T-helper 2 cell treated with Interferon-gamma antibody and Interleukin-4, amounts not matched to agents 5 μg/mL and 100 μg/mL, for 36 hours (primary cell): ENCODE data around the gene CCN2.

Source experiments
- DNase-seq: peaks from one replicate; pipeline ENCODE4 v3.0.0; 2021; ENCODE audit warnings: low spot score
- H3K27ac Mint-ChIP-seq: one replicate; pipeline ENCODE4 v1.8.0; 2021; ENCODE audit warnings: mild to moderate bottlenecking, mixed read lengths
- H3K27me3 Mint-ChIP-seq: one replicate; pipeline ENCODE4 v1.8.0; 2021; ENCODE audit warnings: low read depth, mixed read lengths
- H3K36me3 Mint-ChIP-seq: one replicate; pipeline ENCODE4 v1.8.0; 2021; ENCODE audit warnings: low read depth, mixed read lengths
- H3K4me1 Mint-ChIP-seq: one replicate; pipeline ENCODE4 v1.8.0; 2021; ENCODE audit warnings: low read depth, mixed read lengths
- H3K4me3 Mint-ChIP-seq: one replicate; pipeline ENCODE4 v1.8.0; 2022; ENCODE audit warnings: mild to moderate bottlenecking, moderate library complexity, mixed read lengths
- H3K9me3 Mint-ChIP-seq: one replicate; pipeline ENCODE4 v1.8.0; 2021; ENCODE audit warnings: mixed read lengths

CCN2 gene, protein sequence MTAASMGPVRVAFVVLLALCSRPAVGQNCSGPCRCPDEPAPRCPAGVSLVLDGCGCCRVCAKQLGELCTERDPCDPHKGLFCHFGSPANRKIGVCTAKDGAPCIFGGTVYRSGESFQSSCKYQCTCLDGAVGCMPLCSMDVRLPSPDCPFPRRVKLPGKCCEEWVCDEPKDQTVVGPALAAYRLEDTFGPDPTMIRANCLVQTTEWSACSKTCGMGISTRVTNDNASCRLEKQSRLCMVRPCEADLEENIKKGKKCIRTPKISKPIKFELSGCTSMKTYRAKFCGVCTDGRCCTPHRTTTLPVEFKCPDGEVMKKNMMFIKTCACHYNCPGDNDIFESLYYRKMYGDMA

DNA sequence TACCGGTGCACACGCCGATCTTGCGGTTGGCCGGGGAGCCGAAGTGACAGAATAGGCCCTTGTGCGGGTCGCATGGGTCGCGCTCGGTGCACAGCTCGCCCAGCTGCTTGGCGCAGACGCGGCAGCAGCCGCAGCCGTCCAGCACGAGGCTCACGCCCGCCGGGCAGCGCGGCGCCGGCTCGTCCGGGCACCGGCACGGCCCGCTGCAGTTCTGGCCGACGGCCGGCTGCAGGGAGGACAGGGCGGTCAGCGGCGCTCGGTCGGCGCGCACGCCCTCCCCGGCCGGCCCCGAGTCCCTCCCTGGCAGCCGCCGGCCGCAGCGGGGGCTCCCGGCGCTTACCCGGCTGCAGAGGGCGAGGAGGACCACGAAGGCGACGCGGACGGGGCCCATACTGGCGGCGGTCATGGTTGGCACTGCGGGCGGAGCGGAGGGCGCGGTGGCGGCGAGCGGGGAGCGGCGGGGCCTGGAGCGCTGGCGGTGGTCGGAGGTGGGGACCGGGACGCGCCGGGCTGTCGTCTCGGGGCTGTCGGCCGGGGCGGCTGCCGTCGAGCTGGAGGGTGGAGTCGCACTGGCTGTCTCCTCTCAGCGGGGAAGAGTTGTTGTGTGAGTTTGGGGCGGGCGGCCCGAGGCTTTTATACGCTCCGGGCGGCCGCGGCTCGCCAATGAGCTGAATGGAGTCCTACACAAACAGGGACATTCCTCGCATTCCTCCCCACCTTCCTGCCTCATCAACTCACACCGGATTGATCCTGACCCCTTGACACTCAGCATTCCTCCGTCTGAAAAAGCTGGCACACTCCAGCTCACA lies at the start of gene CCN2:
TSS of gene CCN2 (minus strand) at position 606 of the 809 bp plus-strand sequence. CDS start at position 406, 200 bp downstream.
- no peak for DNase-seq
- Mint-ChIP-seq H3K4me1 (peaks cover 6% of the 10 kb centered on the region), H3K27me3 (peaks cover 83% of the 10 kb centered on the region)

GRCh38 chr6:132000296-132000695 lies 49.1 kb upstream of the CCN2 start:
- Mint-ChIP-seq H3K9me3 (no peaks in the 10 kb centered on the region), H3K27me3 (no peaks in the 10 kb centered on the region), H3K4me3 (no peak overlapping the region), H3K4me1 (peaks cover 2% of the 10 kb centered on the region), H3K36me3 (no peaks in the 10 kb centered on the region), H3K27ac (no peak overlapping the region)
- DNase-seq = no peak

More for the DNA sequence above, at the start of gene CCN2:
- H3K9me3 Mint-ChIP-seq = no peaks in the 10 kb centered on the region
- H3K4me3 Mint-ChIP-seq = peak within 1 kb of the TSS; percentile 80
- no peak within 1 kb of the TSS for H3K27ac Mint-ChIP-seq
- no peaks in the 10 kb centered on the region for H3K36me3 Mint-ChIP-seq

DNA sequence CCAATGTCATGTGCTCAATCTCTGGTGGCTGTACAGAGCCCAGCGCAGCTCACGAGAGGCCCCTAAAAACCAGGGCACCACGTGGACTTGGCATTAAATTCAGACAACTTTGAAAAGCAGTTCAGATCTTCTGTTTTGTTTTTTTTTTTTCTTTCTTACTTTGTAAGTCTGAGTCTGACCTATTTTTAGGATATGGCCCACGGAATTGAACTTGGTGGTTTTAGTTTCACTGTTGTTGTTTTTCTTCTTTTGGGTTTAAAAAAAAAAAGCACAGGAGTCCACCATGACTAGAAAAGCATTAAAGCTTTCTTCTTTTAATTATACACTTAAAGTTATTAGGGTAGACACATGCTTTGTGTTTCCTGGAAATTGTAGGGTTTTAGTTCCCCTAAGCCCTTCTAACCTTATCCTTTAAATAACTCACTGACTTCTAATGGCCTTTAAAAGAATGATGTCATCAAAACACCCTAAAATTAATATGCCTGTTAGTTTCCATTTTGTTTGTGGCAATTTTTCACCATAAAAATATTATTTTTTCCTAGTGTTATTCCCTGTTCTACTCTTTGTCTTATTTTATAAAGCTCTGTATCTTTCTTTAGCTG lies 48.5 kb upstream of the CCN2 start:
- Mint-ChIP-seq H3K36me3 (no peaks in the 10 kb centered on the region), H3K27ac (no peak overlapping the region), H3K9me3 (no peaks in the 10 kb centered on the region), H3K4me3 (no peak overlapping the region), H3K4me1 (peaks cover 2% of the 10 kb centered on the region), H3K27me3 (no peaks in the 10 kb centered on the region)
- no peak for DNase-seq

DNA sequence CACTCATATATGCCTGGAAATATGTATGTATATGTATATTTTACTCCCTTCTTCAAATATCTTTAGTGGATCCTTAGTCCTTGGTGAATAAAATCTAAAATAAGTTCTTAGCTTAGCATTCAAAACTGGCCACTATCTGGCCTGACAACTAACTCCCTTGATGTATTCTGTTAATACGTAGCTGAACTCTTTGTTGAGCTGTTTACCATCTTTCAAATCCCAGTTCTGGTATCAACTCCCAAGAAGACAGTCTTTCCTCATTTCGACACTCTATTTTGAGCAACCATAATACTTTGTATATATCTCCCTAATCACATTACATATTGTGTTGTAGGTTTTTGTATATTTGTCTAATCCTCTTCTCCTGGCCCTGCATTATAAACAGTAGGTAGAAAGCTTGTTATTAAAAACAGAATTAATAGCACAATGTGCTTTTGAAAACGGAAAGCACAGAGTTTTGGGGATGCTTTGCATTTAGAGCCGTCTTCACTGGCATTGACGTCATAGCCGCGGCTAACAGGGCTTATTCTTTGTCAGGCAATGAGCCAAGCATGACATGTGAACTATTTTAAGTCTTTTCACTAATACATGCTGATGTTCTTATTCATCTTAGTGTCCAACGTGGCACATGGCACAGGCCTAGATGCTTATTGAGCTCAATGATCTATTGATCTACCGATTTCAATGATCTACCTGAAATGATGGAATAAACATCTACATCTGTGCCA lies 47.2 kb upstream of the CCN2 start:
- no peak overlapping the region for H3K4me3 Mint-ChIP-seq
- H3K27ac Mint-ChIP-seq = no peak overlapping the region

GRCh38 chr6:131997429-131998153 lies 46.4 kb upstream of the CCN2 start:
- no peak overlapping the region for H3K4me3 Mint-ChIP-seq
- no peaks in the 10 kb centered on the region for H3K36me3 Mint-ChIP-seq
- H3K27ac Mint-ChIP-seq = no peak overlapping the region
- DNase-seq = no peak
- no peaks in the 10 kb centered on the region for H3K27me3 Mint-ChIP-seq
- peaks cover 2% of the 10 kb centered on the region for H3K4me1 Mint-ChIP-seq
- no peaks in the 10 kb centered on the region for H3K9me3 Mint-ChIP-seq

More for the DNA sequence above, 47.2 kb upstream of the CCN2 start:
- H3K4me1 Mint-ChIP-seq = peaks cover 2% of the 10 kb centered on the region
- DNase-seq = no peak
- no peaks in the 10 kb centered on the region for H3K36me3 Mint-ChIP-seq
- no peaks in the 10 kb centered on the region for H3K27me3 Mint-ChIP-seq
- H3K9me3 Mint-ChIP-seq = no peaks in the 10 kb centered on the region

GRCh38 chr6:131995917-131996316 lies 44.7 kb upstream of the CCN2 start:
- Mint-ChIP-seq H3K36me3 (no peaks in the 10 kb centered on the region), H3K9me3 (no peaks in the 10 kb centered on the region), H3K27ac (no peak overlapping the region), H3K4me3 (no peak overlapping the region), H3K27me3 (no peaks in the 10 kb centered on the region), H3K4me1 (peaks cover 2% of the 10 kb centered on the region)
- no peak for DNase-seq

DNA sequence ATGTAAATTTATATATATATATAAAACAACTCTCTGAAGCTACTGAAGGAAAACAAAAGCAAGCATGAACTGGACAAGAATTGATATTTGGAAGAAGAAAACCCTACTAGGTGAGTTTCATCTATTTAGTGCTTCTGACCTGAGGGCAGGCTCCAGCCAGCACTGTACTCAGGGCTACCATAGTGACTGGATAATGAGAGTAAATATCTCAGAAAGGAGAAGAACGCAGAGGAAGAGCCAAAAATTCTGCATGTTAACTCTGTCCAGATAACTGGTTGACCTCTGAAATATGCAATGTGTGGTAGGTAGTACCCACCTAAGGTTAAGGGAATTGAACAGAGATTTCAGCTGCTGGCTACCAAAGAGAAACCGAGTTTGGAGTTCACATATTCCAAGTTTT lies 41.4 kb upstream of the CCN2 start:
- Mint-ChIP-seq H3K9me3 (no peaks in the 10 kb centered on the region), H3K27me3 (no peaks in the 10 kb centered on the region), H3K27ac (no peak overlapping the region), H3K36me3 (no peaks in the 10 kb centered on the region), H3K4me1 (no peaks in the 10 kb centered on the region), H3K4me3 (no peak overlapping the region)
- DNase-seq = no peak

DNA sequence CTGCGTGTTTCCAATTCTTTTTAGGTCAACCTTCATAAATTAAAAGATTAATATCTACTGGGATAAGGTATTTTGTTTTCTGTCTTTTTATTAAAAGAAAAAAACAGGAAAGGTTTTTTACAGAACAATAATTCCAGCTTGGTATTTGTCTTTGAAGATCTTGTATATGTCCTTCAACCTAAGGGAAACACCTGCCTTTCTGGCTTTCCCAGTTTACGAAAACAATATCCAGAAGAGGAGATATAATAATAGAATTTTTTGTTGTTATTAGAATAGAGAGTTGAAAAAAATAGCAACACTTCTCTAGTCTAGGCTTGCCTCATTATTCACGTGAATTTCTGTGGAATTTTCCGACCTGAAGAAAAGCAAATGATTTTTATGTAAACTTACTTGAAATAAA lies 37.9 kb upstream of the CCN2 start:
- DNase-seq = no peak
- no peaks in the 10 kb centered on the region for H3K36me3 Mint-ChIP-seq
- H3K4me3 Mint-ChIP-seq = no peak overlapping the region
- H3K9me3 Mint-ChIP-seq = no peaks in the 10 kb centered on the region
- no peaks in the 10 kb centered on the region for H3K4me1 Mint-ChIP-seq
- H3K27ac Mint-ChIP-seq = no peak overlapping the region
- no peaks in the 10 kb centered on the region for H3K27me3 Mint-ChIP-seq

DNA sequence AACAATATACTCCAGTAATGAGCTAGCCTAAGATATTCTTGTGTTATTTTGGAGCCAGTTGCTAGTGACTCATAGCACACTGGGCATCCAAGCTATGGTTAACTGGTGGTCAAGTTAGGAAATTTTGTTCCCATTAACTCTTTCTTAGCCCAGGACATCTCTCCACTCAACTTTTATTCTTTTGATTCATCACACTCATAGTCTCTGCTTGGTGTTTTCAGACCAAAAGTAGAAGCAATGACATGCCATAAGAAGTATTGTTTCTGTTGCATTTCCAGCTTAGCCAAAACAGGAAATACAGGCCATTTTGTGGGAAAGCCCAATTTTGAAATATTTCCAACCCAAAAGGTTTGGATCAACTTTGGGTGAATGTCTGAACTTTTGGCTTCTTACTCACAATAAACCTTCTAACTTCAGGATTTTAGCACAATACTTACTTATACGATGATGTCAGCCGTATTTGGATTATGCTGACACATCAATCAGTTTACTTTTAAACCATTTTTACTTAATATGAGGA lies 31.6 kb upstream of the CCN2 start:
- H3K36me3 Mint-ChIP-seq = no peaks in the 10 kb centered on the region
- DNase-seq = no peak
- no peak overlapping the region for H3K4me3 Mint-ChIP-seq
- no peak overlapping the region for H3K27ac Mint-ChIP-seq
- no peaks in the 10 kb centered on the region for H3K9me3 Mint-ChIP-seq
- no peaks in the 10 kb centered on the region for H3K27me3 Mint-ChIP-seq
- H3K4me1 Mint-ChIP-seq = no peaks in the 10 kb centered on the region

DNA sequence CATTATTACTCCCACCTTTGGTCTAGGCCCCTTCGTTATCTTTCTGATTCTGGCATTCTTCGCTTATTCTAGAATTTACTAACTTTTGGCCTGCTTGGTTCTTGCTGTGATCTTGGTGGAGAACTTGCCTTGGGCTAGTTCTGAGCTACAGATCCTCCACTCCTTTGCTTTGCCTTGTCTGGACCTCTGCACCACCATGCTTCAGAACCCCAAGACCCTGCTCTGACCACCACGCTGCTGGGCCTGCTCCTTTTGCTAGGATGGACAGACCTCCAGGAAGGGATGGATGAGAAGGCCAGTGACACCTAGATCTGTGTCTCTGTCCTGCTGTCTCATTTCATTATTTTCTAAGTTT lies 30.4 kb upstream of the CCN2 start:
- H3K4me3 Mint-ChIP-seq = no peak overlapping the region

GRCh38 chr6:131980791-131981623 lies 29.8 kb upstream of the CCN2 start:
- Mint-ChIP-seq H3K27ac (no peak overlapping the region), H3K36me3 (no peaks in the 10 kb centered on the region), H3K4me3 (no peak overlapping the region), H3K9me3 (no peaks in the 10 kb centered on the region), H3K4me1 (no peaks in the 10 kb centered on the region), H3K27me3 (no peaks in the 10 kb centered on the region)
- DNase-seq = no peak

More for the DNA sequence above, 30.4 kb upstream of the CCN2 start:
- Mint-ChIP-seq H3K9me3 (no peaks in the 10 kb centered on the region), H3K27me3 (no peaks in the 10 kb centered on the region), H3K36me3 (no peaks in the 10 kb centered on the region), H3K27ac (no peak overlapping the region), H3K4me1 (no peaks in the 10 kb centered on the region)
- DNase-seq = no peak

GRCh38 chr6:131980338-131980790 lies 29.2 kb upstream of the CCN2 start:
- Mint-ChIP-seq H3K4me1 (no peaks in the 10 kb centered on the region), H3K9me3 (no peaks in the 10 kb centered on the region), H3K27me3 (no peaks in the 10 kb centered on the region), H3K4me3 (no peak overlapping the region), H3K36me3 (no peaks in the 10 kb centered on the region), H3K27ac (no peak overlapping the region)
- DNase-seq = no peak
